H1 (cell line): ENCODE measurements around the gene ARMH2. TPM values are rescaled to one million over a fixed set of nuclear protein-coding genes. Genes with fewer than 3 reads are reported as not detected.

Experiments used
- BACH1 ChIP-seq: IDR thresholded peaks from 2 replicates; pipeline ENCODE4 v1.6.1; 2012; ENCODE audit warnings: low read length, improper control_type of control experiment
- JUND ChIP-seq: IDR thresholded peaks from 2 replicates; pipeline ENCODE4 v1.6.1; 2011; ENCODE audit warnings: mild to moderate bottlenecking, improper control_type of control experiment, low read length
- KDM4A ChIP-seq: IDR thresholded peaks from one replicate; pipeline ENCODE4 v1.7.1; 2012; ENCODE audit warnings: low read depth, mild to moderate bottlenecking, moderate library complexity, low read length, inconsistent platforms; ENCODE audit not compliant: severe bottlenecking
- RFX5 ChIP-seq: IDR thresholded peaks from 2 replicates; pipeline ENCODE4 v1.6.1; 2011; ENCODE audit warnings: low read depth, low read length, improper control_type of control experiment, borderline replicate concordance
- SIN3A ChIP-seq, 2 experiments: IDR thresholded peaks in 1 of 2; conservative IDR thresholded peaks in 1 of 2; 2 replicates each; pipeline ENCODE4 v1.6.1; 2011 to 2012; ENCODE audit warnings: low read length in 2 of 2, improper control_type of control experiment in 1 of 2, low read depth in 1 of 2, mild to moderate bottlenecking in 1 of 2
- TAF7 ChIP-seq: optimal IDR thresholded peaks from 2 replicates; pipeline ENCODE3; 2011; ENCODE audit warnings: low read depth, mild to moderate bottlenecking, inconsistent platforms, low read length, moderate library complexity, borderline replicate concordance
- TCF12 ChIP-seq: IDR thresholded peaks from 2 replicates; pipeline ENCODE4 v1.6.1; 2011; ENCODE audit warnings: low read depth, mild to moderate bottlenecking, low read length
- polyA plus RNA-seq, 7 experiments: library from polyadenylated mRNA; depleted of rRNA in 3 of 7; stranded (reverse) in 5 of 7; unstranded in 2 of 7; fragments of >200 nt in 5 of 7; fragments of 200-250 nt in 2 of 7; gene quantifications; 1 replicate in 5 of 7; 2 replicates in 1 of 7; 4 replicates in 1 of 7; pipeline versions ENCODE4 v1.2.1 to v1.2.3, GENCODE V29; 2011 to 2013; ENCODE audit warnings: missing spikeins in 2 of 7, mixed read lengths in 2 of 7
- total RNA-seq: library from RNA; stranded (reverse); fragmentation: NEBNext Ultra II Directional; extraction: Animal tissue kit (Norgen Biotek cat#: 25700); gene quantifications from 2 replicates; pipeline ENCODE4 v1.2.1, GENCODE V29; 2021

Gene ARMH2
- total and polyA plus RNA-seq, 2 of the 8 experiments (the other 6 are each of a cell fraction or from before 2014, with no cell fraction given): not detected

DNA sequence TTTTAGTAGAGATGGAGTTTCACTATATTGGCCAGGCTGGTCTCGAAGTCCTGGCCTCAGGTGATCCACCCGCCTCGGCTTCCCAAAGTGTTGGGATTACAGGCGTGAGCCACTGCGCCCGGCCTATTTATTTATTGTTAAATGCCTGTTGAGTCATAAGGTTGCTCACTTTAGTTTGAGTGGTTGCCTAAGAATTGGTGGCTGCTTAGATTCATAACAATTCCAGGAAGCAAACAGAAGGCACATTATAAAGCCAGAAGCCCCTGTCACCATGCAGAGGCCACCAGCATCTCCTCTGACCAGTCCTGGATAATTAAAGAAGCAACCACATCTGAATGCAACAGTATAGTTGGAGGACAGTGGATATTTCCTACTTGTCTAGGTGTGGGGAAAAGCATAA is 24.0 kb upstream of the ARMH2 start (continued):
- no peak for TF ChIP-seq BACH1
- no peak for TF ChIP-seq KDM4A
- TF ChIP-seq TAF7: no peak
- TF ChIP-seq TCF12: no peak
- no peak for TF ChIP-seq RFX5
- no peak for TF ChIP-seq SIN3A (conservative IDR thresholded peaks at IDR 0.05 in 1 of 2, IDR thresholded peaks at IDR 0.05 in 1 of 2; ENCODE audit: low read depth in 1 of 2, low read length in 2 of 2)
- no peak for TF ChIP-seq JUND
